RWPE2 (cell line): ENCODE measurements around the gene ADK.

Experiments
- ATAC-seq: fragments of 200-7000 bp; cut with Tn5 transposase; 3 replicates; pipeline ENCODE4 v1.9.1; 2021; ENCODE audit warnings: low read depth
- DNase-seq: peaks from one replicate; pipeline ENCODE4 v3.0.0-alpha.2; 2020; ENCODE audit warnings: low spot score
- H3K27ac ChIP-seq: fragments of 450-650 bp; 2 replicates; pipeline ENCODE4 v1.5.1; 2017; ENCODE audit warnings: mild to moderate bottlenecking; ENCODE audit not compliant: poor library complexity, severe bottlenecking
- H3K27me3 ChIP-seq: fragments of 250-450 bp; sonication (Bioruptor Pico); 2 replicates; pipeline ENCODE4 v1.5.1; 2021; ENCODE audit warnings: mild to moderate bottlenecking, moderate library complexity; ENCODE audit not compliant: insufficient read depth, poor library complexity, severe bottlenecking
- H3K36me3 ChIP-seq: fragments of 250-450 bp; sonication (Bioruptor Pico); 2 replicates; pipeline ENCODE4 v1.5.1; 2020; ENCODE audit warnings: low read depth, mild to moderate bottlenecking, moderate library complexity
- H3K4me1 ChIP-seq: fragments of 250-450 bp; sonication (Bioruptor Pico); 2 replicates; pipeline ENCODE4 v1.5.1; 2021; ENCODE audit warnings: mild to moderate bottlenecking, moderate library complexity; ENCODE audit not compliant: insufficient read depth, poor library complexity, severe bottlenecking
- H3K4me3 ChIP-seq: fragments of 250-450 bp; sonication (Bioruptor Pico); 2 replicates; pipeline ENCODE4 v1.5.1; 2021; ENCODE audit warnings: mild to moderate bottlenecking, moderate library complexity; ENCODE audit not compliant: severe bottlenecking
- H3K9me3 ChIP-seq: fragments of 250-450 bp; sonication (Bioruptor Pico); 2 replicates; pipeline ENCODE4 v1.5.1; 2021; ENCODE audit warnings: mild to moderate bottlenecking, moderate library complexity; ENCODE audit not compliant: severe bottlenecking
- TF ChIP-seq, protein P1 (sequence below): fragments of 450-650 bp; IDR thresholded peaks from one replicate; pipeline ENCODE4 v1.5.1; 2017; ENCODE audit warnings: mild to moderate bottlenecking, moderate library complexity; ENCODE audit not compliant: poor library complexity, severe bottlenecking

ADK gene

DNA sequence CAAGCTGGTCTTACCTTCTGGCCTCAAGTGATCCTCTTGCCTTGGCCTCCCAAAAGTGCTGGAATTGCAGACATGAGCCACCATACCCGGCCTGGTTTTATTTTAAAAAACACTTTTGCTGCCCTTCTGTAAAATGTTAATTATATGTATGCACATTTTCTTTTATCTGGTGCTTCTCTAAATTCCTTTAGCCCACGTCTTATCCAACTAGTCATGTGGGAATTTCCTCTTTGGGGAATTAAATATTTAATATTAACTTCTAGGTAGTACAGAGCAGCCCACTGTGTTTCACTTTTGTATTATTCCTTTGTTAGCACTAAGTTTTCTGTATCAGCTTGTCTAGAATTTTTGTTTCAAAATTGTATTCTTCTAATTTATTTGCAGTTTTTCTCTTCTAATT lies 493.7 kb downstream of the ADK start:
- no peaks in the 10 kb centered on the region for H3K27me3 ChIP-seq
- no peak overlapping the region for H3K4me3 ChIP-seq
- DNase-seq (no peak), ATAC-seq (no peak)
- H3K36me3 ChIP-seq, result no peaks in the 10 kb centered on the region; the same call in 1 of the 2 replicates
- H3K9me3 ChIP-seq, result no peaks in the 10 kb centered on the region
- no peaks in the 10 kb centered on the region for H3K4me1 ChIP-seq
- TF ChIP-seq, protein P1, sequence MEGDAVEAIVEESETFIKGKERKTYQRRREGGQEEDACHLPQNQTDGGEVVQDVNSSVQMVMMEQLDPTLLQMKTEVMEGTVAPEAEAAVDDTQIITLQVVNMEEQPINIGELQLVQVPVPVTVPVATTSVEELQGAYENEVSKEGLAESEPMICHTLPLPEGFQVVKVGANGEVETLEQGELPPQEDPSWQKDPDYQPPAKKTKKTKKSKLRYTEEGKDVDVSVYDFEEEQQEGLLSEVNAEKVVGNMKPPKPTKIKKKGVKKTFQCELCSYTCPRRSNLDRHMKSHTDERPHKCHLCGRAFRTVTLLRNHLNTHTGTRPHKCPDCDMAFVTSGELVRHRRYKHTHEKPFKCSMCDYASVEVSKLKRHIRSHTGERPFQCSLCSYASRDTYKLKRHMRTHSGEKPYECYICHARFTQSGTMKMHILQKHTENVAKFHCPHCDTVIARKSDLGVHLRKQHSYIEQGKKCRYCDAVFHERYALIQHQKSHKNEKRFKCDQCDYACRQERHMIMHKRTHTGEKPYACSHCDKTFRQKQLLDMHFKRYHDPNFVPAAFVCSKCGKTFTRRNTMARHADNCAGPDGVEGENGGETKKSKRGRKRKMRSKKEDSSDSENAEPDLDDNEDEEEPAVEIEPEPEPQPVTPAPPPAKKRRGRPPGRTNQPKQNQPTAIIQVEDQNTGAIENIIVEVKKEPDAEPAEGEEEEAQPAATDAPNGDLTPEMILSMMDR, result no peak
- no peak overlapping the region for H3K27ac ChIP-seq

DNA sequence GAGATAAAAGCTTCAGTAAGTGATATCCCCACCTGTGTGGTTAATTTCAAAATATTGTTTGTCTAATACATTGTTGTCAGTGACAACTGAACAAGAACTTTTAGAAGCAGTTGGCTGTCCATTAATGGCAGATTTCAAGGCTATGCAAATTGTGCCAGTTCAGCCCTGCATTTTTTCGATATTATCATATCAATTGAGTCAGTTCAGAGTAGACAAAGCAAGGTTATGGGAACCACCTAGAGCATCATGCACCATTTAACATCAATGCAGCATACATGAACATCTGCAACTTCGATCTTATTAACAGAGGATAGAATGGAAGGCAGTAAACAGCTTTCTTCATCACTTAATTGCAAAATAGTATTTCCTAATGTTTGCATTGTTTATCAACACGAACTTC lies 494.7 kb downstream of the ADK start:
- H3K27me3 ChIP-seq, result no peaks in the 10 kb centered on the region
- ATAC-seq (no peak), DNase-seq (no peak)
- H3K4me1 ChIP-seq, result no peaks in the 10 kb centered on the region
- no peaks in the 10 kb centered on the region; the same call in 1 of the 2 replicates for H3K36me3 ChIP-seq
- no peak overlapping the region for H3K27ac ChIP-seq
- no peaks in the 10 kb centered on the region for H3K9me3 ChIP-seq
- TF ChIP-seq, protein P1, result no peak
- no peak overlapping the region for H3K4me3 ChIP-seq

DNA sequence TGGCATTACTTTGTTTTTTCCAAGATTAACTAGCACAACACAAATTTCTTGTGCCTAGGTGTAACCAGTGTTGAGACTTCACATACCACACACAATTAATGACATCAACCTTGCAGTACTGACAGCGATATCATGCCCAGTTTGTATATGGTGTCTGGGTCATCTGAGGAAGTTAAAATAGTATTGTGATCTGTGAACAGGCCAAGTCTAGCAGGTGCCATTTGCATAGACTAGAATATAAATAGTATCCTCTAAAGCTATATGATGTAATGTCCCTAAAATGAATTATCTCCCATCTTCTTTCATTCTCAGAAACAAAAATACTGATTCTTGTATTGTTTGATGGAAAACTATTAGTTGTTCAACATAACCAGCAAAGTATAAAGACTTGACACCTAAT lies 499.6 kb downstream of the ADK start:
- Histone ChIP-seq H3K27ac (no peak overlapping the region), H3K4me1 (no peaks in the 10 kb centered on the region), H3K4me3 (no peak overlapping the region), H3K9me3 (no peaks in the 10 kb centered on the region), H3K36me3 (no peaks in the 10 kb centered on the region; the same call in 1 of the 2 replicates), H3K27me3 (no peaks in the 10 kb centered on the region)
- TF ChIP-seq, protein P1, result no peak
- DNase-seq (no peak), ATAC-seq (no peak)

DNA sequence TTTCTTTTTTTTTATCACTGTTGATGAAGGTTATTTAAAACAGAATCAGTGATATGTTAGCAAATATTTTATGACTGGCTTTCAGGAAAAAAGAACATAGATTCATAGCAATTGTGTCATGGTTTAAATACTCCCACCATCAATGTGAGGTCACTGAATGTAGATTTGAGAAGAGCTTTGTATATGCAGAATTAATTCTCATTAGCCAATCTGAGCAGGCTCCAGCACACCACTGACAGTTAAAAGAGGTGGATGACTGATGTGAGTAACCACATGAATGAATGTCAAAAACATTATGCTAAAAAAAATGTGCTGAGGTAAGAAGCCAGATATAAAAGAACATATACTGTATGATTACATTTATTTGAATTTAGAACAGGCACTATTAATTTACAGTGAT lies 500.5 kb downstream of the ADK start:
- ATAC-seq (no peak), DNase-seq (no peak)
- TF ChIP-seq, protein P1, result no peak
- no peaks in the 10 kb centered on the region for H3K27me3 ChIP-seq
- H3K4me3 ChIP-seq, result no peak overlapping the region
- H3K4me1 ChIP-seq, result no peaks in the 10 kb centered on the region
- no peak overlapping the region for H3K27ac ChIP-seq
- no peaks in the 10 kb centered on the region for H3K36me3 ChIP-seq
- no peaks in the 10 kb centered on the region for H3K9me3 ChIP-seq

DNA sequence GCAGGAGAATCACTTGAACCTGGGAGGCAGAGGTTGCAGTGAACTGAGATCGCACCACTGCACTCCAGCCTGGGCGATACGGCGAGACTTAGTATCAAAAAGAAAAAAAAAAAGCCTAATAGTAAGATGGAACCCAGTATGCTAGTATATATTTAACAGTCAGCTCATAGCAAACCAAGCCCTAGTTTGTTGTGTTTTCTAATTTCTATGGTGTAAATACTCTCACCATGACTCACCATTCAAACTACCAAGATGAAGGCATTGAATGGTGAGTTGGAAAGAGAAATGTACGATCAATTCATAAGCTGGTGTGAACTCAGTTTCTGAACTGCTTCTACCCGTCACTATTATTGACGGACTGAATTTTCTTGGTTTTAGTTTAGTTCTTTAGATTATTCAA lies 501.6 kb downstream of the ADK start:
- no peak overlapping the region for H3K27ac ChIP-seq
- H3K4me1 ChIP-seq, result no peaks in the 10 kb centered on the region
- H3K36me3 ChIP-seq, result no peaks in the 10 kb centered on the region
- no peak overlapping the region for H3K4me3 ChIP-seq
- ATAC-seq (no peak), DNase-seq (no peak)
- H3K27me3 ChIP-seq, result no peaks in the 10 kb centered on the region
- H3K9me3 ChIP-seq, result no peaks in the 10 kb centered on the region
- TF ChIP-seq, protein P1, result no peak
